ENCODE results near the gene KLF7.

KLF7 gene

DNA sequence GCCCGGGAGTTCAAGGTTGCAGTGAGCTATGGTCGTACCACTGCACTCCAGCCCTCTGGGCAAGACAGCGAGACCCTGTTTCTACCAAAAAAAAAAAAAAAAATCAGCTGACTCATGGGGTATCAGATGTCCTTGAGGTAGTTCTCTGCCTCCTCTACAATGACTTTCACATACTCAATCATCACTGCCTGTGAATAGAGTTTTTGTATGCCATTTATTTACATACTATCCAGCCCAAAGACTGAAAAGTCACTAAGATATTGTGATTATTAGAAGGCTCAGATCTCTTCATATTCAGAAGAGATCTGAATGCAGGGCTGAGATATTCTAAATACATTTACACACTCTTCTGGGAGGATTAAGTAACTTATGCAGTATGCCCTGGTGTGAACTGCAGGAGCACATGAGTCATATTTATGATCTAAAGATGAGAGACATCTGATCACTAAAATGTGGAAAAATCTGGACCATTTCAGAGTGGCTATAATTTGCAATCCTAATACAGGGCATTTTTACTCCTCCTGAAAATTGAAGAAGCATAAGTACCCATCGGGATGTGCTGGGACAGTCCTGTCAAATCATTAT lies 38.9 kb downstream of the KLF7 start:
- no peak for TF ChIP-seq ISL1 (CRISPR knock-in tag; IDR thresholded peaks at IDR 0.05)
- no peak for TF ChIP-seq OSR1 (CRISPR knock-in tag; IDR thresholded peaks at IDR 0.05)
- no peak for TF ChIP-seq ZFP3 (CRISPR knock-in tag; IDR thresholded peaks at IDR 0.05)
- TF ChIP-seq ZC3H10 (CRISPR knock-in tag; IDR thresholded peaks at IDR 0.05): no peak
- TF ChIP-seq SNAI2 (CRISPR knock-in tag; IDR thresholded peaks at IDR 0.05): no peak
- no peak for TF ChIP-seq ARNTL (CRISPR knock-in tag; IDR thresholded peaks at IDR 0.05; ENCODE audit: borderline replicate concordance, low read depth)
- TF ChIP-seq, protein P1, sequence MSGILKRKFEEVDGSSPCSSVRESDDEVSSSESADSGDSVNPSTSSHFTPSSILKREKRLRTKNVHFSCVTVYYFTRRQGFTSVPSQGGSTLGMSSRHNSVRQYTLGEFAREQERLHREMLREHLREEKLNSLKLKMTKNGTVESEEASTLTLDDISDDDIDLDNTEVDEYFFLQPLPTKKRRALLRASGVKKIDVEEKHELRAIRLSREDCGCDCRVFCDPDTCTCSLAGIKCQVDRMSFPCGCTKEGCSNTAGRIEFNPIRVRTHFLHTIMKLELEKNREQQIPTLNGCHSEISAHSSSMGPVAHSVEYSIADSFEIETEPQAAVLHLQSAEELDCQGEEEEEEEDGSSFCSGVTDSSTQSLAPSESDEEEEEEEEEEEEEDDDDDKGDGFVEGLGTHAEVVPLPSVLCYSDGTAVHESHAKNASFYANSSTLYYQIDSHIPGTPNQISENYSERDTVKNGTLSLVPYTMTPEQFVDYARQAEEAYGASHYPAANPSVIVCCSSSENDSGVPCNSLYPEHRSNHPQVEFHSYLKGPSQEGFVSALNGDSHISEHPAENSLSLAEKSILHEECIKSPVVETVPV (CRISPR knock-in tag; IDR thresholded peaks at IDR 0.05): no peak
- TF ChIP-seq CSDC2 (CRISPR knock-in tag; IDR thresholded peaks at IDR 0.05): no peak
- TF ChIP-seq, protein P2, sequence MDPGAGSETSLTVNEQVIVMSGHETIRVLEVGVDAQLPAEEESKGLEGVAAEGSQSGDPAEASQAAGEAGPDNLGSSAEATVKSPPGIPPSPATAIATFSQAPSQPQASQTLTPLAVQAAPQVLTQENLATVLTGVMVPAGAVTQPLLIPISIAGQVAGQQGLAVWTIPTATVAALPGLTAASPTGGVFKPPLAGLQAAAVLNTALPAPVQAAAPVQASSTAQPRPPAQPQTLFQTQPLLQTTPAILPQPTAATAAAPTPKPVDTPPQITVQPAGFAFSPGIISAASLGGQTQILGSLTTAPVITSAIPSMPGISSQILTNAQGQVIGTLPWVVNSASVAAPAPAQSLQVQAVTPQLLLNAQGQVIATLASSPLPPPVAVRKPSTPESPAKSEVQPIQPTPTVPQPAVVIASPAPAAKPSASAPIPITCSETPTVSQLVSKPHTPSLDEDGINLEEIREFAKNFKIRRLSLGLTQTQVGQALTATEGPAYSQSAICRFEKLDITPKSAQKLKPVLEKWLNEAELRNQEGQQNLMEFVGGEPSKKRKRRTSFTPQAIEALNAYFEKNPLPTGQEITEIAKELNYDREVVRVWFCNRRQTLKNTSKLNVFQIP (CRISPR knock-in tag; IDR thresholded peaks at IDR 0.05; ENCODE audit: borderline replicate concordance, low read depth): no peak
- TF ChIP-seq TCF4 (CRISPR knock-in tag; IDR thresholded peaks at IDR 0.05; ENCODE audit: borderline replicate concordance): no peak
- TF ChIP-seq ZNF565 (CRISPR knock-in tag; conservative IDR thresholded peaks at IDR 0.05; ENCODE audit: low read depth): no peak
- no peak for TF ChIP-seq ZNF8 (CRISPR knock-in tag; IDR thresholded peaks at IDR 0.05)
- TF ChIP-seq, protein P3, sequence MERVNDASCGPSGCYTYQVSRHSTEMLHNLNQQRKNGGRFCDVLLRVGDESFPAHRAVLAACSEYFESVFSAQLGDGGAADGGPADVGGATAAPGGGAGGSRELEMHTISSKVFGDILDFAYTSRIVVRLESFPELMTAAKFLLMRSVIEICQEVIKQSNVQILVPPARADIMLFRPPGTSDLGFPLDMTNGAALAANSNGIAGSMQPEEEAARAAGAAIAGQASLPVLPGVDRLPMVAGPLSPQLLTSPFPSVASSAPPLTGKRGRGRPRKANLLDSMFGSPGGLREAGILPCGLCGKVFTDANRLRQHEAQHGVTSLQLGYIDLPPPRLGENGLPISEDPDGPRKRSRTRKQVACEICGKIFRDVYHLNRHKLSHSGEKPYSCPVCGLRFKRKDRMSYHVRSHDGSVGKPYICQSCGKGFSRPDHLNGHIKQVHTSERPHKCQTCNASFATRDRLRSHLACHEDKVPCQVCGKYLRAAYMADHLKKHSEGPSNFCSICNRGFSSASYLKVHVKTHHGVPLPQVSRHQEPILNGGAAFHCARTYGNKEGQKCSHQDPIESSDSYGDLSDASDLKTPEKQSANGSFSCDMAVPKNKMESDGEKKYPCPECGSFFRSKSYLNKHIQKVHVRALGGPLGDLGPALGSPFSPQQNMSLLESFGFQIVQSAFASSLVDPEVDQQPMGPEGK (CRISPR knock-in tag; IDR thresholded peaks at IDR 0.05; ENCODE audit: borderline replicate concordance): no peak
- TF ChIP-seq TOX (CRISPR knock-in tag; IDR thresholded peaks at IDR 0.05; ENCODE audit: borderline replicate concordance): no peak
- peak; percentile 62 for ATAC-seq

DNA sequence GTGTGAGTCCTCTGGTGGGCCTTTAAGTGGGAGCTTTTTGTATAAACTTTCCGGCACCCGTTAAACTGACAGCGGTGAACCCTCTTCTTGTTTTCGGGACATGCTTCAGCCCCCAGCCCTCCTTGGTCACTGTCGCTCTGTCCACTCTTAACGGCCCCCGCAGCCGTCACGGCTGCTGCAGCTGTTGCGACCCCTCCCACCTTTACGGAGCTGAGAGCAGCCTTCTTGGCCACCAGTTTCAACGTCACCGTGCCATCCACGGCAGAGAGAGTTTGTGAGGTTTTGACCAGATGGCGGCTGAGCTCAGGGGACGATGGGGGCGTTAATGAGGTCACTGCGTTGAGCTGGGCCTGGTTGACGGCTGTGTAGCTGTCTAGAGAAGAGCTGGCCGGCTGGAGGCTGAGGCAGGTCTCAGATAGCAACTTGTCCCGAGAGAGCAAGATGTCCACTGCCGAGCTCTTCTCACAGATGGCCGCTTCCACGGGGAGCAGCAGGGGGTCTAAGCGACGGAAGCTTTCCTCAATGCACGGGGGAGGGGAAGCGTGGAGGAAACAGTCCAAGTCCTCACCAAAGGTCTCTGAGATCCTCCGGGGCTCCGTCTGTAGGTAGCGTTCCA lies 41.9 kb downstream of the KLF7 start:
- no peak for ATAC-seq
- TF ChIP-seq ZNF8 (CRISPR knock-in tag; IDR thresholded peaks at IDR 0.05) (no peak), ZFP3 (CRISPR knock-in tag; IDR thresholded peaks at IDR 0.05) (no peak), RARB (CRISPR knock-in tag; IDR thresholded peaks at IDR 0.05) (no peak), ISL1 (CRISPR knock-in tag; IDR thresholded peaks at IDR 0.05) (no peak), ZC3H10 (CRISPR knock-in tag; IDR thresholded peaks at IDR 0.05) (no peak), PPARA (CRISPR knock-in tag; IDR thresholded peaks at IDR 0.05; ENCODE audit: borderline replicate concordance) (no peak), ARNTL (CRISPR knock-in tag; IDR thresholded peaks at IDR 0.05; ENCODE audit: borderline replicate concordance, low read depth) (no peak), BACH2 (CRISPR knock-in tag; IDR thresholded peaks at IDR 0.05; ENCODE audit: borderline replicate concordance) (no peak), GLIS3 (CRISPR knock-in tag; IDR thresholded peaks at IDR 0.05) (no peak), ZNF70 (CRISPR knock-in tag; IDR thresholded peaks at IDR 0.05) (no peak), TCF4 (CRISPR knock-in tag; IDR thresholded peaks at IDR 0.05; ENCODE audit: borderline replicate concordance) (no peak)
- TF ChIP-seq, protein P3 (CRISPR knock-in tag; IDR thresholded peaks at IDR 0.05; ENCODE audit: borderline replicate concordance): no peak

DNA sequence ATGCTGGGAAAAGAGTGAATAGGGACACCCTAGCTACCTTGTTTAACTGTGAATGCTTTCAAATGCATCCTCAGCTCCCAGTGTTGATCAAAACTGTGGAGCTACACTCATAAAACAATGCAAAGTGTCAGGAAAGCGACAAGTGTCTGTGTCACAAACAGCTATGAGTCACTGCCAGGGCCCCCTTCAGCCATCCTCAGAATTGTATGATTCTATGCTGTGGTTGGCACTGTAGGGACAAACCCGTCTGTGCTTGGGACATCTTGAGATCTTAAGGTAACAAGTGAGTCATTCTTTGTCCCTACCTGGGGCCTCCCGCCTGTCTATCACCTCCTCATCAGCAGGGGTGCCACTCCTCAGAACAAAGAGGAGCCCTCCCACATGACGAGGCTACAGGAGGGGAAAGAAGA lies 42.4 kb downstream of the KLF7 start:
- no peak for ATAC-seq
- TF ChIP-seq ZNF565 (CRISPR knock-in tag; conservative IDR thresholded peaks at IDR 0.05; ENCODE audit: low read depth) (no peak), CSDC2 (CRISPR knock-in tag; IDR thresholded peaks at IDR 0.05) (no peak), ESRRG (CRISPR knock-in tag; IDR thresholded peaks at IDR 0.05) (no peak), ZFP3 (CRISPR knock-in tag; IDR thresholded peaks at IDR 0.05) (no peak), ZNF70 (CRISPR knock-in tag; IDR thresholded peaks at IDR 0.05) (no peak), OSR1 (CRISPR knock-in tag; IDR thresholded peaks at IDR 0.05) (no peak), TOX (CRISPR knock-in tag; IDR thresholded peaks at IDR 0.05; ENCODE audit: borderline replicate concordance) (no peak), PPARA (CRISPR knock-in tag; IDR thresholded peaks at IDR 0.05; ENCODE audit: borderline replicate concordance) (no peak), ZC3H10 (CRISPR knock-in tag; IDR thresholded peaks at IDR 0.05) (no peak), ARNTL (CRISPR knock-in tag; IDR thresholded peaks at IDR 0.05; ENCODE audit: borderline replicate concordance, low read depth) (no peak), BACH2 (CRISPR knock-in tag; IDR thresholded peaks at IDR 0.05; ENCODE audit: borderline replicate concordance) (no peak), GLIS3 (CRISPR knock-in tag; IDR thresholded peaks at IDR 0.05) (no peak), ZFP30 (CRISPR knock-in tag; IDR thresholded peaks at IDR 0.05) (no peak), ZNF8 (CRISPR knock-in tag; IDR thresholded peaks at IDR 0.05) (no peak)
- TF ChIP-seq, protein P1 (CRISPR knock-in tag; IDR thresholded peaks at IDR 0.05): no peak
- TF ChIP-seq, protein P4, sequence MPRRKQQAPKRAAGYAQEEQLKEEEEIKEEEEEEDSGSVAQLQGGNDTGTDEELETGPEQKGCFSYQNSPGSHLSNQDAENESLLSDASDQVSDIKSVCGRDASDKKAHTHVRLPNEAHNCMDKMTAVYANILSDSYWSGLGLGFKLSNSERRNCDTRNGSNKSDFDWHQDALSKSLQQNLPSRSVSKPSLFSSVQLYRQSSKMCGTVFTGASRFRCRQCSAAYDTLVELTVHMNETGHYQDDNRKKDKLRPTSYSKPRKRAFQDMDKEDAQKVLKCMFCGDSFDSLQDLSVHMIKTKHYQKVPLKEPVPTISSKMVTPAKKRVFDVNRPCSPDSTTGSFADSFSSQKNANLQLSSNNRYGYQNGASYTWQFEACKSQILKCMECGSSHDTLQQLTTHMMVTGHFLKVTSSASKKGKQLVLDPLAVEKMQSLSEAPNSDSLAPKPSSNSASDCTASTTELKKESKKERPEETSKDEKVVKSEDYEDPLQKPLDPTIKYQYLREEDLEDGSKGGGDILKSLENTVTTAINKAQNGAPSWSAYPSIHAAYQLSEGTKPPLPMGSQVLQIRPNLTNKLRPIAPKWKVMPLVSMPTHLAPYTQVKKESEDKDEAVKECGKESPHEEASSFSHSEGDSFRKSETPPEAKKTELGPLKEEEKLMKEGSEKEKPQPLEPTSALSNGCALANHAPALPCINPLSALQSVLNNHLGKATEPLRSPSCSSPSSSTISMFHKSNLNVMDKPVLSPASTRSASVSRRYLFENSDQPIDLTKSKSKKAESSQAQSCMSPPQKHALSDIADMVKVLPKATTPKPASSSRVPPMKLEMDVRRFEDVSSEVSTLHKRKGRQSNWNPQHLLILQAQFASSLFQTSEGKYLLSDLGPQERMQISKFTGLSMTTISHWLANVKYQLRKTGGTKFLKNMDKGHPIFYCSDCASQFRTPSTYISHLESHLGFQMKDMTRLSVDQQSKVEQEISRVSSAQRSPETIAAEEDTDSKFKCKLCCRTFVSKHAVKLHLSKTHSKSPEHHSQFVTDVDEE (CRISPR knock-in tag; IDR thresholded peaks at IDR 0.05): no peak
- TF ChIP-seq, protein P5, sequence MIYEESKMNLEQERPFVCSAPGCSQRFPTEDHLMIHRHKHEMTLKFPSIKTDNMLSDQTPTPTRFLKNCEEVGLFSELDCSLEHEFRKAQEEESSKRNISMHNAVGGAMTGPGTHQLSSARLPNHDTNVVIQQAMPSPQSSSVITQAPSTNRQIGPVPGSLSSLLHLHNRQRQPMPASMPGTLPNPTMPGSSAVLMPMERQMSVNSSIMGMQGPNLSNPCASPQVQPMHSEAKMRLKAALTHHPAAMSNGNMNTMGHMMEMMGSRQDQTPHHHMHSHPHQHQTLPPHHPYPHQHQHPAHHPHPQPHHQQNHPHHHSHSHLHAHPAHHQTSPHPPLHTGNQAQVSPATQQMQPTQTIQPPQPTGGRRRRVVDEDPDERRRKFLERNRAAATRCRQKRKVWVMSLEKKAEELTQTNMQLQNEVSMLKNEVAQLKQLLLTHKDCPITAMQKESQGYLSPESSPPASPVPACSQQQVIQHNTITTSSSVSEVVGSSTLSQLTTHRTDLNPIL (CRISPR knock-in tag; IDR thresholded peaks at IDR 0.05; ENCODE audit: low read depth): no peak
